Trophoblast cell (in vitro differentiated cells and primary cell): ENCODE results near the gene SDC1.
A peak's percentile ranks its signal among the peaks of the same experiment; 100 is the strongest.

Experiments
- DNase-seq, 2 donors: peaks; one replicate each; pipeline ENCODE4 v3.0.0-alpha.2; 2016
- H2AFZ ChIP-seq: 2 replicates; pipeline ENCODE4 v1.6.1; 2013; ENCODE audit warnings: low read length, moderate library complexity, mild to moderate bottlenecking; ENCODE audit not compliant: insufficient read depth, poor library complexity
- H2AK5ac ChIP-seq: 2 replicates; pipeline ENCODE4 v1.6.1; 2013; ENCODE audit warnings: mild to moderate bottlenecking, low read length
- H2BK120ac ChIP-seq: 2 replicates; pipeline ENCODE4 v1.6.1; 2013; ENCODE audit warnings: low read length, mild to moderate bottlenecking, moderate library complexity; ENCODE audit not compliant: insufficient read depth, poor library complexity
- H2BK12ac ChIP-seq: 2 replicates; pipeline ENCODE4 v1.6.1; 2013; ENCODE audit warnings: mild to moderate bottlenecking, low read length, moderate library complexity
- H2BK5ac ChIP-seq: 2 replicates; pipeline ENCODE4 v1.6.1; 2013; ENCODE audit warnings: low read length, low read depth, moderate library complexity, mild to moderate bottlenecking; ENCODE audit not compliant: poor library complexity
- H3K14ac ChIP-seq: 2 replicates; pipeline ENCODE4 v1.6.1; 2013; ENCODE audit warnings: mild to moderate bottlenecking, low read length
- H3K18ac ChIP-seq: 2 replicates; pipeline ENCODE4 v1.6.1; 2013; ENCODE audit warnings: mild to moderate bottlenecking, low read length
- H3K23ac ChIP-seq: 2 replicates; pipeline ENCODE4 v1.6.1; 2013; ENCODE audit warnings: low read length
- H3K27ac ChIP-seq: 2 replicates; pipeline ENCODE4 v1.5.1; 2013; ENCODE audit warnings: low read depth, mild to moderate bottlenecking, inconsistent platforms, low read length, moderate library complexity
- H3K27me3 ChIP-seq: 2 replicates; pipeline ENCODE4 v1.6.1; 2013; ENCODE audit warnings: inconsistent platforms, mild to moderate bottlenecking, low read length, moderate library complexity; ENCODE audit not compliant: insufficient read depth
- H3K36me3 ChIP-seq, 2 experiments: 1 replicate in 1 of 2; 2 replicates in 1 of 2; pipeline ENCODE4 v1.6.1; 2013; ENCODE audit warnings: low read length in 2 of 2, mild to moderate bottlenecking in 2 of 2, moderate library complexity in 1 of 2; ENCODE audit not compliant: insufficient read depth in 2 of 2, control insufficient read depth in 1 of 2
- H3K4ac ChIP-seq: 2 replicates; pipeline ENCODE4 v1.6.1; 2013; ENCODE audit warnings: low read depth, mild to moderate bottlenecking, low read length, moderate library complexity
- H3K4me1 ChIP-seq, 2 experiments: 1 replicate in 1 of 2; 2 replicates in 1 of 2; pipeline ENCODE4 v1.6.1; 2013; ENCODE audit warnings: low read length in 2 of 2, mild to moderate bottlenecking in 2 of 2, moderate library complexity in 1 of 2; ENCODE audit not compliant: insufficient read depth in 2 of 2, control insufficient read depth in 1 of 2
- H3K4me2 ChIP-seq: 2 replicates; pipeline ENCODE4 v1.6.1; 2013; ENCODE audit warnings: inconsistent platforms, mild to moderate bottlenecking, low read length, moderate library complexity
- H3K4me3 ChIP-seq: 2 replicates; pipeline ENCODE4 v1.5.1; 2013; ENCODE audit warnings: mild to moderate bottlenecking, low read depth, low read length, inconsistent platforms
- H3K79me1 ChIP-seq: one replicate; pipeline ENCODE4 v1.6.1; 2013; ENCODE audit warnings: low read length
- H3K79me2 ChIP-seq: 2 replicates; pipeline ENCODE4 v1.6.1; 2013; ENCODE audit warnings: low read length, mild to moderate bottlenecking; ENCODE audit not compliant: control insufficient read depth, insufficient read depth, poor library complexity
- H3K9ac ChIP-seq: 2 replicates; pipeline ENCODE4 v1.6.1; 2013; ENCODE audit warnings: mild to moderate bottlenecking, low read length
- H3K9me3 ChIP-seq: 2 replicates; pipeline ENCODE4 v1.6.1; 2013; ENCODE audit warnings: low read depth, mild to moderate bottlenecking, control low read depth, inconsistent platforms, low read length; ENCODE audit not compliant: insufficient read depth
- H4K12ac ChIP-seq: 2 replicates; pipeline ENCODE4 v1.6.1; 2013; ENCODE audit warnings: low read depth, mild to moderate bottlenecking, low read length, moderate library complexity
- H4K8ac ChIP-seq: 2 replicates; pipeline ENCODE4 v1.6.1; 2013; ENCODE audit warnings: low read depth, mild to moderate bottlenecking, low read length, moderate library complexity
- H4K91ac ChIP-seq: one replicate; pipeline ENCODE4 v1.6.1; 2013; ENCODE audit warnings: low read depth, mild to moderate bottlenecking, low read length, moderate library complexity
- WGBS: extraction: QIAGEN DNeasy Blood & Tissue Kit; methylation state at CpG from one replicate; pipeline ENCODE4 v1.1.7; 2013; ENCODE audit warnings: missing lambda C conversion rate; ENCODE audit not compliant: insufficient read length, insufficient coverage; ENCODE audit errors: extremely low coverage; 5-methylcytosine and 5-hydroxymethylcytosine counted together

Gene SDC1

GRCh38 chr2:20179466-20179754 lies 45.5 kb downstream of the SDC1 start:
- no peak overlapping the region for H3K4me2 ChIP-seq
- H3K18ac ChIP-seq: no peak overlapping the region
- no peak overlapping the region for H3K27ac ChIP-seq
- H2BK120ac ChIP-seq: no peak overlapping the region
- no peaks in the 10 kb centered on the region for H3K36me3 ChIP-seq
- WGBS: no CpG with 5 or more reads among the region's 3 CpGs
- no peak overlapping the region for H2BK5ac ChIP-seq
- H3K4me3 ChIP-seq: no peak overlapping the region
- H2AK5ac ChIP-seq: no peak overlapping the region
- H3K9me3 ChIP-seq: no peaks in the 10 kb centered on the region
- H3K79me1 ChIP-seq: peaks cover 15% of the 10 kb centered on the region
- no peak overlapping the region for H2BK12ac ChIP-seq
- no peak overlapping the region for H2AFZ ChIP-seq
- H4K91ac ChIP-seq: no peak overlapping the region
- no peak for DNase-seq
- H3K27me3 ChIP-seq: no peaks in the 10 kb centered on the region
- no peak overlapping the region for H4K12ac ChIP-seq
- H4K8ac ChIP-seq: no peak overlapping the region
- H3K14ac ChIP-seq: no peak overlapping the region
- H3K79me2 ChIP-seq: no peaks in the 10 kb centered on the region
- peaks cover 7% of the 10 kb centered on the region in 2 experiments for H3K4me1 ChIP-seq
- no peak overlapping the region for H3K23ac ChIP-seq
- H3K9ac ChIP-seq: no peak overlapping the region
- no peak overlapping the region for H3K4ac ChIP-seq

GRCh38 chr2:20178666-20179465 lies 46.1 kb downstream of the SDC1 start:
- H2BK5ac ChIP-seq: no peak overlapping the region
- H2AK5ac ChIP-seq: no peak overlapping the region
- H3K4me3 ChIP-seq: no peak overlapping the region
- H3K9me3 ChIP-seq: no peaks in the 10 kb centered on the region
- no peak overlapping the region for H4K8ac ChIP-seq
- H4K91ac ChIP-seq: no peak overlapping the region
- H3K14ac ChIP-seq: no peak overlapping the region
- no peak overlapping the region for H3K18ac ChIP-seq
- H3K27me3 ChIP-seq: no peaks in the 10 kb centered on the region
- no peak overlapping the region for H2AFZ ChIP-seq
- no peak overlapping the region for H4K12ac ChIP-seq
- no peak overlapping the region for H3K4me2 ChIP-seq
- no peak overlapping the region for H2BK12ac ChIP-seq
- no peak for DNase-seq
- H3K36me3 ChIP-seq: no peaks in the 10 kb centered on the region
- peaks cover 14% of the 10 kb centered on the region for H3K79me1 ChIP-seq
- no peak overlapping the region for H3K9ac ChIP-seq
- no peak overlapping the region for H3K4ac ChIP-seq
- WGBS: no CpG with 5 or more reads among the region's 10 CpGs
- no peaks in the 10 kb centered on the region for H3K79me2 ChIP-seq
- no peak overlapping the region for H2BK120ac ChIP-seq
- H3K27ac ChIP-seq: no peak overlapping the region
- H3K23ac ChIP-seq: no peak overlapping the region
- H3K4me1 ChIP-seq: peaks cover 3% of the 10 kb centered on the region in 2 experiments

GRCh38 chr2:20178249-20178607 lies 46.7 kb downstream of the SDC1 start:
- Histone ChIP-seq H3K79me1 (peaks cover 11% of the 10 kb centered on the region), H2BK5ac (no peak overlapping the region), H3K4me3 (no peak overlapping the region), H3K27me3 (no peaks in the 10 kb centered on the region), H4K12ac (no peak overlapping the region), H3K79me2 (no peaks in the 10 kb centered on the region), H3K4me1 (no peaks in the 10 kb centered on the region), H3K9ac (no peak overlapping the region), H3K9me3 (no peaks in the 10 kb centered on the region), H3K18ac (no peak overlapping the region), H3K27ac (no peak overlapping the region), H2AFZ (no peak overlapping the region), H2BK120ac (no peak overlapping the region), H3K4ac (no peak overlapping the region), H3K23ac (no peak overlapping the region), H4K8ac (no peak overlapping the region), H2AK5ac (no peak overlapping the region), H3K4me2 (no peak overlapping the region), H4K91ac (peak overlapping the region; percentile 11), H3K14ac (no peak overlapping the region), H3K36me3 (no peaks in the 10 kb centered on the region), H2BK12ac (no peak overlapping the region)
- WGBS: no CpG with 5 or more reads among the region's 14 CpGs
- no peak for DNase-seq

GRCh38 chr2:20177556-20178248 lies 47.2 kb downstream of the SDC1 start:
- Histone ChIP-seq H2BK120ac (no peak overlapping the region), H2BK12ac (no peak overlapping the region), H3K79me2 (no peaks in the 10 kb centered on the region), H2BK5ac (no peak overlapping the region), H3K14ac (no peak overlapping the region), H3K23ac (no peak overlapping the region), H2AK5ac (no peak overlapping the region), H3K27me3 (no peaks in the 10 kb centered on the region), H4K91ac (peak overlapping the region; percentile 11), H3K79me1 (peaks cover 7% of the 10 kb centered on the region), H3K18ac (no peak overlapping the region), H3K36me3 (no peaks in the 10 kb centered on the region), H3K9me3 (no peaks in the 10 kb centered on the region), H4K8ac (no peak overlapping the region), H3K4ac (no peak overlapping the region), H4K12ac (no peak overlapping the region), H3K4me1 (no peaks in the 10 kb centered on the region), H2AFZ (no peak overlapping the region), H3K9ac (no peak overlapping the region), H3K4me3 (no peak overlapping the region), H3K27ac (no peak overlapping the region), H3K4me2 (no peak overlapping the region)
- DNase-seq: no peak
- WGBS: no CpG with 5 or more reads among the region's 10 CpGs
